K562 (cell line): ENCODE measurements around the gene NNAT.

ENCODE experiments used
- CTCF ChIP-seq, 3 experiments: IDR thresholded peaks in 2 of 3; conservative IDR thresholded peaks in 1 of 3; 2 replicates each; pipeline ENCODE4 v1.5.1; 2011 to 2012; ENCODE audit warnings: low read length in 3 of 3, mild to moderate bottlenecking in 3 of 3, control low read depth in 2 of 3, improper control_type of control experiment in 1 of 3, inconsistent platforms in 1 of 3, low read depth in 1 of 3, mixed read lengths in 1 of 3, moderate library complexity in 1 of 3; ENCODE audit not compliant: insufficient read depth in 2 of 3
- FIP1L1 ChIP-seq: fragments of 200-400 bp; formaldehyde crosslinking; IDR thresholded peaks from 2 replicates; pipeline ENCODE4 v1.6.1; 2018; ENCODE audit warnings: mild to moderate bottlenecking, low read depth, low read length; ENCODE audit not compliant: poor library complexity, severe bottlenecking
- IRF9 ChIP-seq: fragments of 450-650 bp; IDR thresholded peaks from 2 replicates; pipeline ENCODE4 v1.6.1; 2016; ENCODE audit warnings: missing biosample characterization, missing genetic modification characterization
- KLF13 ChIP-seq: fragments of 450-650 bp; IDR thresholded peaks from 2 replicates; pipeline ENCODE4 v1.6.1; 2016; ENCODE audit warnings: missing genetic modification characterization, low read depth, mild to moderate bottlenecking, missing compliant biosample characterization, moderate library complexity, borderline replicate concordance
- MED1 ChIP-seq: sonication (generic); formaldehyde crosslinking; IDR thresholded peaks from 2 replicates; pipeline ENCODE4 v1.8.1; 2023; ENCODE audit warnings: missing genetic modification reagents, borderline replicate concordance
- POLR2A ChIP-seq: fragments of 450-650 bp; conservative IDR thresholded peaks from 2 replicates; pipeline ENCODE4 v1.6.1; 2016
- RCOR1 ChIP-seq, 2 experiments: IDR thresholded peaks; 2 replicates each; pipeline ENCODE4 v1.6.1; 2012; ENCODE audit warnings: low read depth in 2 of 2, low read length in 2 of 2, borderline replicate concordance in 1 of 2, improper control_type of control experiment in 1 of 2
- SAP30 ChIP-seq: fragments of 200-600 bp; sonication (generic); IDR thresholded peaks from 2 replicates; pipeline ENCODE4 v1.6.1; 2012; ENCODE audit warnings: borderline replicate concordance, low read depth, mild to moderate bottlenecking, moderate library complexity, low read length, control low read depth, inconsistent platforms; ENCODE audit not compliant: insufficient read depth, poor library complexity, severe bottlenecking
- SIN3B ChIP-seq: fragments of 450-650 bp; IDR thresholded peaks from 2 replicates; pipeline ENCODE4 v1.6.1; 2017; ENCODE audit warnings: low read depth, mild to moderate bottlenecking, moderate library complexity
- SMARCC2 ChIP-seq: fragments of 450-650 bp; IDR thresholded peaks from 2 replicates; pipeline ENCODE4 v1.6.1; 2017; ENCODE audit warnings: antibody characterized with exemption, moderate library complexity, mild to moderate bottlenecking, low read depth
- ZBTB43 ChIP-seq: sonication (generic); formaldehyde crosslinking; IDR thresholded peaks from 2 replicates; pipeline ENCODE4 v1.8.0; 2023; ENCODE audit warnings: mild to moderate bottlenecking, missing genetic modification reagents
- ZEB2 ChIP-seq: fragments of 450-650 bp; IDR thresholded peaks from 2 replicates; pipeline ENCODE4 v1.6.1; 2016

GRCh38 chr20:37567671-37568588, 46.9 kb downstream of the NNAT start:
- no peak for TF ChIP-seq CTCF (IDR thresholded peaks at IDR 0.05 in 2 of 3, conservative IDR thresholded peaks at IDR 0.05 in 1 of 3; ENCODE audit: insufficient read depth in 2 of 3, low read depth in 1 of 3, low read length in 3 of 3)
- TF ChIP-seq SAP30 = no peak
- TF ChIP-seq SIN3B = no peak
- TF ChIP-seq SMARCC2 = no peak
- TF ChIP-seq MED1 (CRISPR knock-in tag) = no peak
- no peak for TF ChIP-seq KLF13 (tag)
- TF ChIP-seq POLR2A = no peak
- TF ChIP-seq ZEB2 = no peak
- no peak for TF ChIP-seq RCOR1 (IDR thresholded peaks at IDR 0.05; ENCODE audit: borderline replicate concordance in 1 of 2, low read depth in 2 of 2, low read length in 2 of 2)
- TF ChIP-seq ZBTB43 (CRISPR knock-in tag) = no peak
- no peak for TF ChIP-seq FIP1L1
- TF ChIP-seq IRF9 = no peak
